Measurements from ENCODE around the gene SAP30BP. TPM values are rescaled to one million over a fixed set of nuclear protein-coding genes. Genes with fewer than 3 reads are reported as not detected.

SAP30BP gene
- total and polyA plus RNA-seq, 2 donors (not counting 3 experiments of a cell fraction or from before 2014, with no cell fraction given) = 116 to 151 TPM

DNA sequence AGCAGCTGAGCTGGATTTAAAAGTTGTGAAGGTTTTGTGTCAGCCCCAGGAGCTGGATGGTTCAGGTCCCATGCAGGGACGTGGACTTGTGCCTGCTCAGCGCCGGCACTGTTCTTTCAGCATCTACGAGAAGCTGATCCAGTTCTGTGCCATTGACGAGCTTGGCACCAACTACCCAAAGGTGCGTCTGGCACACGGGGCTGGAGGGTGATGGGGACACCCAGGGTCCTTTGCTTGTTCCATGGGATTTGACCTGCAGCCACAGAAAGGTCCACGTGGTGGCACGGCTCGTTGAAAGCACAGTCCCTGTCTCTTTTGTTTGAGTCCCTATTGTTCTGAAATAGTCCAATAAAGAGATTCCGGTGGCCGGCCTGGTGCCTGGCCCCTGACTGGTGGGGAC lies 36.1 kb downstream of the SAP30BP start:
- peaks cover 19 to 35% of the 10 kb centered on the region in 2 experiments for H3K36me3 ChIP-seq (ENCODE audit: control insufficient read depth in 2 of 2, extremely low read depth in 1 of 2, insufficient read depth in 2 of 2, low read length in 2 of 2)
- H3K4me1 ChIP-seq (ENCODE audit: control insufficient read depth, extremely low read depth, insufficient read depth, low read length) = peaks cover 60% of the 10 kb centered on the region
- ChIA-PET CTCF (interaction anchor here (1.1 to 1.6 kb wide), 4 partner anchors 17 to 71 kb away, joined by 4 to 8 read pairs (median 4); no protein-coding TSS in a partner anchor), POLR2A (no interaction called here)
- no peak overlapping the region for H3K9ac ChIP-seq (replicated peaks; ENCODE audit: extremely low read depth, insufficient read depth, low read length)
- H3K9me1 ChIP-seq (replicated peaks; ENCODE audit: control insufficient read depth, extremely low read depth, insufficient read depth, low read length) = no peaks in the 10 kb centered on the region
- no TSS peak for BruUV-seq (replicated peaks)
- H3K27me3 ChIP-seq (ENCODE audit: control insufficient read depth in 2 of 2, insufficient read depth in 2 of 2, low read length in 2 of 2) = no peaks in the 10 kb centered on the region
- H3K9me3 ChIP-seq (replicated peaks; ENCODE audit: control insufficient read depth, insufficient read depth, low read length) = no peaks in the 10 kb centered on the region
- FAIRE-seq = no peak
- H3K27ac ChIP-seq (ENCODE audit: insufficient read depth, low read depth, low read length) = peak overlapping the region; percentile 54
- H2AFZ ChIP-seq (ENCODE audit: low read depth, low read length) = no peak overlapping the region
- dilution Hi-C loops (cut with MboI; ENCODE audit: extremely low pct_ligation_motif_present, low sequenced_read_pairs) (no loop called here), intact Hi-C loops (cut with micrococcal nuclease) (no loop called here)
- H3K4me2 ChIP-seq (ENCODE audit: insufficient read depth, low read length) = no peak overlapping the region
- TF ChIP-seq POLR2A (IDR thresholded peaks at IDR 0.05; ENCODE audit: low read depth, low read length) = no peak
- no peak for TF ChIP-seq MYC (IDR thresholded peaks at IDR 0.05; ENCODE audit: low read depth, low read length)
- TF ChIP-seq JUN (IDR thresholded peaks at IDR 0.05; ENCODE audit: borderline replicate concordance, insufficient read depth, insufficient read length, low read depth) = no peak
- TF ChIP-seq FOS (IDR thresholded peaks at IDR 0.05; ENCODE audit: borderline replicate concordance, insufficient read depth, low read length) = no peak
- TF ChIP-seq, protein P1, sequence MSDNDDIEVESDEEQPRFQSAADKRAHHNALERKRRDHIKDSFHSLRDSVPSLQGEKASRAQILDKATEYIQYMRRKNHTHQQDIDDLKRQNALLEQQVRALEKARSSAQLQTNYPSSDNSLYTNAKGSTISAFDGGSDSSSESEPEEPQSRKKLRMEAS (IDR thresholded peaks at IDR 0.05; ENCODE audit: insufficient read depth, insufficient read length) = no peak
- TF ChIP-seq, protein P2, sequence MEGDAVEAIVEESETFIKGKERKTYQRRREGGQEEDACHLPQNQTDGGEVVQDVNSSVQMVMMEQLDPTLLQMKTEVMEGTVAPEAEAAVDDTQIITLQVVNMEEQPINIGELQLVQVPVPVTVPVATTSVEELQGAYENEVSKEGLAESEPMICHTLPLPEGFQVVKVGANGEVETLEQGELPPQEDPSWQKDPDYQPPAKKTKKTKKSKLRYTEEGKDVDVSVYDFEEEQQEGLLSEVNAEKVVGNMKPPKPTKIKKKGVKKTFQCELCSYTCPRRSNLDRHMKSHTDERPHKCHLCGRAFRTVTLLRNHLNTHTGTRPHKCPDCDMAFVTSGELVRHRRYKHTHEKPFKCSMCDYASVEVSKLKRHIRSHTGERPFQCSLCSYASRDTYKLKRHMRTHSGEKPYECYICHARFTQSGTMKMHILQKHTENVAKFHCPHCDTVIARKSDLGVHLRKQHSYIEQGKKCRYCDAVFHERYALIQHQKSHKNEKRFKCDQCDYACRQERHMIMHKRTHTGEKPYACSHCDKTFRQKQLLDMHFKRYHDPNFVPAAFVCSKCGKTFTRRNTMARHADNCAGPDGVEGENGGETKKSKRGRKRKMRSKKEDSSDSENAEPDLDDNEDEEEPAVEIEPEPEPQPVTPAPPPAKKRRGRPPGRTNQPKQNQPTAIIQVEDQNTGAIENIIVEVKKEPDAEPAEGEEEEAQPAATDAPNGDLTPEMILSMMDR (IDR thresholded peaks at IDR 0.05; ENCODE audit: extremely low read depth in 1 of 2, insufficient read depth in 1 of 2, low read depth in 1 of 2, low read length in 2 of 2) = no peak
- TF ChIP-seq POLR2AphosphoS5 (IDR thresholded peaks at IDR 0.05; ENCODE audit: insufficient read depth, low read depth, low read length) = no peak
- no peak for TF ChIP-seq EZH2 (IDR thresholded peaks at IDR 0.05; ENCODE audit: borderline replicate concordance, low read depth, low read length, severe bottlenecking)
- TF ChIP-seq GATA2 (IDR thresholded peaks at IDR 0.05; ENCODE audit: insufficient read depth, insufficient read length, low read depth, low read length) = no peak
- peaks cover 4% of the 10 kb centered on the region for H3K79me2 ChIP-seq (ENCODE audit: control insufficient read depth, insufficient read depth, low read length)
- DNase-seq (ENCODE audit: low read depth, low spot score) = no peak
- H3K4me3 ChIP-seq (replicated peaks in 1 of 3; ENCODE audit: insufficient read depth in 1 of 3, low read depth in 1 of 3, low read length in 3 of 3) = no peak overlapping the region
- no peaks in the 10 kb centered on the region for H4K20me1 ChIP-seq (replicated peaks; ENCODE audit: control insufficient read depth, extremely low read depth, insufficient read depth, low read length)

All from endothelial cell of umbilical vein (primary cell).